Stimulated activated CD4-positive, alpha-beta T cell treated with anti-CD3 and anti-CD28 coated beads, TNF-alpha, amount 100 ng/mL, for 48 hours (primary cell): Measurements from ENCODE around the gene TPPP2.
"Not testable (repeated sequence)": the region's sequence is repeated elsewhere in the genome, so short reads cannot be mapped to it uniquely, and the experiment has no call there.

Source experiments
- DNase-seq, 3 donors: peaks; one replicate each; pipeline ENCODE4 v3.0.0-alpha.2; 2020; ENCODE audit warnings: low read depth in 3 of 3

TPPP2 gene

DNA sequence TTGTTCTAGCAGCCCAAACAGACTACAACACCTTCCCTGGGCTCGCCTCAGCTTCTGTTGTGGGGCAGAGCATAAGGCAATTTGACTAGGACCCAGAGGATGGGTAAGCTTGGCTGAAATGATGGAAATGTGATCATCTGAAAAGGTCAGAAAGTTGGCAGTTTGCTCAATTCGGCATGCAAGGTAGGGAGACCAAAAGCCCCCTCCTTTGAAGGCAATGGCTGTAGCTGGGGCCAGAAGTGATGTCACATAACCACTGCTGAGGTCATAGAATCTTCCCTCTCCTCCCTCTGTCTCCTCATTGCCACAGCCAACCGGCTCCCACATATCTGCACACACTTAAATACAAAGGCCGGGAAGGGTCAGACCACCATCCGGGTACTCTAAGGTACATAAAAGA lies at the start of gene TPPP2:
TPPP2 (plus strand) TSS at position 301 of the 400 bp plus-strand sequence. CDS start 365 bp downstream, outside the sequence.
- DNase-seq = no peak

- DNase-seq = no peak
Measured at GRCh38 chr14:20980906-20981305, 49.1 kb upstream of the TPPP2 start.

DNA sequence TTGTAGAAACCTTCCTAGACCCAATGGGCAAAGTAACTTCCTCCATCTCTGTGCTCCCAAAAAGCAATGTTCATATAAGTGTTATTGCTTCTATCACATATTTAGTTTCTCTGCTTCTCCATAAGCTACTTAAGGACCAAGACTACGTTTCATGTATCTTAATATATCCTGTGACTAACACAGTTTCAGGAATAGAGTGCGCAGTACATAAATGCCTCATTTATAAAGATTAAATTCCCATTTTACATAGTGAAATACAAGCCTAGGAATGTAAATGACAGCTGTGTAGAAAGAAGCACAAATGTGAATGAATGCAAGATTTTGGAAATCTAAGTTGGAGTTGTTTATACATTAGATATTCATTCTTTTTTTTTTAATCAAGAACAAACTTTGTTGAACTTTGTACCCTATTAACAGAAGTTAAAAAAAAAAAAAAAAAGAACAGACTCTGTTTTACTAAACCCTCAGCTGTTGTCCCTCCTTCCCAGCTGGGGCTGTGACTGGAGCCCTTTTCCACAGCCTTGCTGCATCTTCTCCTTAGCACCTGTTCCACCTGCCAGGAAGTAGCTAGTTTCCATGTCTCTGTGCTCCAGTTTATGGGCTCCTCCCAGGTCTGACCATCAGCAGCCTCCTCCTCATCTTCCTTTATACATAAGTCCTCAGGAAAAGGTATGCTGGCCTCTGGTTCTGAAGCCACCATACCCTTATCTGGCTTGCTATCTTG lies 47.2 kb upstream of the TPPP2 start:
- DNase-seq = no peak

DNA sequence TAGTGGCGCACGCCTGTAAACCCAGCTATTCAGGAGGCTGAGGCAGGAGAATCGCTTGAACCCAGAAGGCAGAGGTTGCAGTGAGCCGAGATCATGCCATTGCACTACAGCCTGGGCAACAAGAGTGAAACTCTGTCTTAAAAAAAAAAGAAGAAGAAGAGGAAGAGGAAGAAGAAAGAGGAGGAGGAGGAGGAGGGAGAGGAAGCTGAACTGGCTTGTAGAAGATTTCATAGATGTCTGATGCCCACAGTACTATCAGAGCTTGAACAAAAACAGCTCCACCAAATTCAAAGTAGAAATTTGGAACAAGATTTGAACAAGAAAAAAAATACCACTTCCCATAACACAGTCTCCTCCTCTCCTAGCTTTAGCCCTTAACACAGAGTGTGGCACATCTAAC lies 44.4 kb upstream of the TPPP2 start:
- not testable (repeated sequence) for DNase-seq

- no peak for DNase-seq
Measured at GRCh38 chr14:20986811-20987210, 43.2 kb upstream of the TPPP2 start.

DNA sequence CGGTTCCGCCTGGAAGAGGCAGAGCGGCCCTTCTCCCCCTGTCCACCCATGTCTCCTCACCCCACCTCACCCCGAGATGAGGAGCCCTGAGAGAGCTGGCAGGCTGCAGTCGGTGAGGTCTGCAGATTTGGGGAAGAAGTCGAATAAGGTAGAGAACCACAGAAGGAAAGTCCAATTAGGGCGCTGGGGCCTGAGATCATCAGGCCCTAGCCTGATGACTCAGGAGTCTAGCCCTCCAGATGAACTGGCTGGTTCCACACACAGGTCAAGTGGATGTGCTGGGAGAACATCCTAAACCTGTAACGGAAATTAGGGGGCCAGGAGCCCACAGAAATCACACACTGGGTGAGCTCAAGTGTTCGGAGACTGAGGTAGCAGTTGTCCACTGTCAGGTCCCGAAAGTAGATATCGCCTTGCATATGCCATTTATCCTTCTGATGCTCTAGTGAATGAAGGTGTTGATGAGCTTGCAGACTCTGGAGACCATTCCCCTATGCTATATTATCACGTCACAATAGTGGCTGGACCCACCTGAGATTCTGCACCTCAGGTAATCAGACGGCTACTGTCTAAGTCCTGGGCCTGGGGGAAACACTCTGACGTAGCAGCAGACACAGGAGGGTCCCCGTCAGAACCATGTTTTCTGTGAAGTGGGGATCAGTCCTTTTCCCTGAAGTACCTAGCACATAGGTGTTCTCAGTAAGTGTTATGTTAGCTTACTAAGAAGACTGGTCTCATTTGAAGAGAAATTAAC lies 41.1 kb upstream of the TPPP2 start:
- no peak for DNase-seq

GRCh38 chr14:20989471-20989786 lies 40.6 kb upstream of the TPPP2 start:
- DNase-seq = no peak

- DNase-seq = peak; percentile 78 to 85 (median 80)
Measured at GRCh38 chr14:20989787-20990600, 40.0 kb upstream of the TPPP2 start, which contains the start of gene METTL17. TSS of gene METTL17 (plus strand) at chr14:20989980. CDS start at chr14:20990003, 23 bp downstream.

GRCh38 chr14:20996521-20996920 lies 33.5 kb upstream of the TPPP2 start:
- DNase-seq = no peak

DNA sequence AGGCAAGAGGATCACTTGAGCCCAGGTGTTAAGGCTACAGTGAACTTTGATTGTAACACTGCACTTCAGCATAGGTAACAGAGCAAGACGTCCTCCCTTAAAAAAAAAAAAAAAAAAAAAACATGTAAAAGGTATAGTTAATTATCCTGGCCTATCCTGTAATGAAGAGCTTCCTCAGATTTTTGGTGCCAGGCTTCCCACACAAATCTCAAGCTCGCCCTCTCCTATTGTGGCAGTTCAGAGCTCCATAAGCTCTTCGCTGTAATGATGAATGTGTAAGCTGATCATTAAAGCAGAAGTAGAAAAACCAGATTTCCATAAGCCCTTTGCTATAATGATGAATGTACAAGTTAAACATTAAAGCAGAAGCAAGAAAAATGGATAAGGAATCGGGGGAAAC lies 32.9 kb upstream of the TPPP2 start:
- no peak for DNase-seq

DNA sequence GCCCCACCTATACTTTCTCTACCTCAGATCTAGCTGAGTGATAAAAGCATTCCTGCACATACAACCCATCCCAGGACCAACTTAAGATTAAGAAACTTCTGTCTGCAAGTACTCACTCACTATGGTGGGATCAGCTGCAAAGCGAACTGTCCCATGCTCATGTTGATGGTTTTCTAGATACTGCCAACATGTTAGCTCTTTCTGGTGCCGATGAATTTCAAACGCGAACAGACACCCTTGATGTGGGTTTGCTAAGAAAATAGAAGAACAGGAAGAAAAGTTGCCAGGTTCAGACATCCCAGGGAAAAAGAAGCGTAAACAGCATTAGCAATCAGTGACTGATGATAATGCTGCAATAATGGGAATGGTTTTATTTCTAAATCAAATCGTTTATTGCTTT lies 32.5 kb upstream of the TPPP2 start:
- DNase-seq = no peak

GRCh38 chr14:20998139-20998538 lies 31.9 kb upstream of the TPPP2 start:
- DNase-seq = no peak

- DNase-seq = no peak
Measured at GRCh38 chr14:20998674-20999366, 31.2 kb upstream of the TPPP2 start, which contains the start of gene SLC39A2. TSS of gene SLC39A2 (plus strand) at chr14:20999293. CDS start at chr14:20999447, 154 bp downstream.

DNA sequence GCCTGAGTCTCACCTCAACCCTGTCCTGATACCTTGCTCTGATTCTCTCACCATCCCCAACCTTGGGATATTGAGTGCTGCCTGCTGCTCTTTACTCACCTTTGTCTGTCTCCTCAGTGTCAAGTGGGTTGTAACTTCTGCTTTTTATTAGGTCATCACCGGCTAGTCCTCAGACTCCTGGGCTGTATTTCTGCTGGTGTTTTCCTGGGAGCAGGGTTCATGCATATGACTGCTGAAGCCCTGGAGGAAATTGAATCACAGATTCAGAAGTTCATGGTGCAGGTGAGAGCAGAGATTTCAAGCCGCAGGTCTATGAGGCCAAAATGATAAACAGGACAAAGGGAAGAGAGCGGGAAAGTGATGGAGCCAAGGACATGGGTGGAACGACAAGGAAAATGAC lies 30.4 kb upstream of the TPPP2 start:
- DNase-seq = no peak

DNA sequence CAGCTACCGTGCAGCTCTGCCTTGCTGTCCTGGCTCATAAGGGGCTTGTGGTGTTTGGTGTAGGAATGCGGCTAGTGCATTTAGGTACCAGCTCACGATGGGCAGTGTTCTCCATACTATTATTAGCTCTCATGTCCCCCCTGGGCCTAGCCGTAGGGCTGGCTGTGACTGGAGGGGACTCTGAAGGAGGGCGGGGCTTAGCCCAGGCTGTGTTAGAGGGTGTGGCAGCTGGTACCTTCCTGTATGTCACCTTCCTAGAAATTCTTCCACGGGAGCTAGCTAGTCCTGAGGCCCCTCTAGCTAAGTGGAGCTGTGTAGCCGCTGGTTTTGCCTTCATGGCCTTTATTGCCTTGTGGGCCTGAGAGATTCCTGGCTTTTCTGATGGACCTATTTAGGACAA lies 28.8 kb upstream of the TPPP2 start:
- no peak for DNase-seq

DNA sequence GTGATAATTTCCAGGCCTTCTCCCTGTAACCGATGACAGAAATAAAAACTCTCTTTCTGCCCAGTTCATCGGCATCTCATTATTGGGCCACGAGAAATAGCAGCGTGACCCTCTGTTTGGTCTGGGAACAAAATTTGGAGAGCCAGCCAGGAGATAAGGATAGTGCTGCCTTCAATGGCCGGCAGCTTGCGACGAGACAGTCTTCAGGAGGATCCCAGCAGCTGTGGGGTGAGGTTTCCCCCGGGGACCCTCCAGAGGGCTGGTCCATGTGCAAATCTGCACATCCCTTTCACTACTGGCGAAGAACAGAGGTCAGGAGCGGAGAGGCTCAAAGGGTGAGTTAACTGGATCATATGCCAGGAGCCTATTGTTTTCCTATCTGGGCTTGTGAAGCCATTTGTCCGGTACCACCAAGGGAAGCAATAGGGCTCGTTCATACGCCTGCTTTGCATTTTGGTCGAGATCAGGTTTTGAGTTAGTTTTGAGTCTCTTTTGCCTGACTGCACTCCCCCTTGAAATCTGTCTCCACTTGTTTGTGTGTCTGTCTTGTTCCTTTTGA lies 26.1 kb upstream of the TPPP2 start:
- no peak for DNase-seq

DNA sequence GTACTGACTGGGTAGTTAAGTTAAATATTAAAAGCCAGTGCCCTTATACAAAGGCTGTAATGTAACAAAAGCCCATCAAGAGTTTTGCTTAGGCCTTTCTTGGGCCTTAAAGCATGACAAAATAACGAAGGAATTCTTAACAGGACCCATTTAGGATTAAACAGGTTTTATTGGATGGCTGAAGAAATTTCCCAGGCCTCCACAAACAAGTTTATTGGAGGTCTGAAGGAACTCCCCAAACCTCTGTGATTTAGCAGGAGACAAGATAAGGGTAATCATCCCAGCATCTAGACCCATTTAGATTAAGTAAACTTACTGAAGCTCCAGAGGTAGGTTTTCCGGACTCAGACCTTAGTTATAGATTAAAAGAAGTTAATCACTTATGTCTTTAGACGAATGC lies 20.3 kb upstream of the TPPP2 start:
- DNase-seq = not testable (repeated sequence)

DNA sequence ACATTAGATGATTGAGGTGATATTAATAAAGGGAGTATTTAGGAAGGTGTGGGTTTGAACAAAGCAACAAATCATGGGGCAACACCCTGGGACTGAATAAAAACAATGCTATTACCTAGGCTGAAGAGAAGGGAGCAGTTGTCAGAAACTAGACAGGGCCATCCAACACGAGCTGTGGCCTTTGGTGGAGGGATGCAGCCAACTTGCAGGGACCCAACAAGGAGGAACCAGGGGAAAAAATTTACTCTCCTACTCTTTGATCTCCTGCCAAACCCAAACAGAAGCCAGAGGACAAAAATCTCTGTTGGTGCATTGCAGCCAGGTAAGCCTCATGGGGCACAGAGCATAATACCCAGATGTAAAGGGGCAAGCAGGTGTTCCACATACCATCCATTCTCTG lies 18.9 kb upstream of the TPPP2 start:
- DNase-seq = no peak

- peak; percentile 44 to 77 (median 74) for DNase-seq
Measured at GRCh38 chr14:21014761-21015190, 15.2 kb upstream of the TPPP2 start.

- no peak for DNase-seq
Measured at GRCh38 chr14:21015312-21015711, 14.7 kb upstream of the TPPP2 start.
